GM23248 (cell line): ENCODE results near the gene PI4KB.

Experiments used
- EZH2 ChIP-seq: fragments of 200-600 bp; sonication (generic); IDR thresholded peaks from 2 replicates; pipeline ENCODE4 v1.6.1; 2018; ENCODE audit warnings: antibody characterized with exemption, mild to moderate bottlenecking; ENCODE audit not compliant: insufficient read depth, poor library complexity, severe bottlenecking
- EZH2phosphoT487 ChIP-seq: fragments of 200-600 bp; sonication (generic); IDR thresholded peaks from 2 replicates; pipeline ENCODE4 v1.6.1; 2018; ENCODE audit warnings: antibody characterized with exemption, moderate library complexity, mild to moderate bottlenecking, low read depth; ENCODE audit not compliant: insufficient read depth

- no peak for TF ChIP-seq EZH2
- TF ChIP-seq EZH2phosphoT487 = no peak
These were observed 13.7 kb downstream of the PI4KB start for GRCh38 chr1:151313501-151313900.
